HepG2 (cell line): ENCODE results near the gene ELANE. TPM values are rescaled to one million over a fixed set of nuclear protein-coding genes. Genes with fewer than 3 reads are reported as not detected.
A peak's percentile ranks its signal among the peaks of the same experiment; 100 is the strongest.

Experiments used
- CEBPB ChIP-seq: IDR thresholded peaks from 2 replicates; pipeline ENCODE4 v1.6.1; 2011; ENCODE audit warnings: low read depth, low read length, improper control_type of control experiment, borderline replicate concordance
- EEA1 ChIP-seq: sonication (generic); formaldehyde crosslinking; IDR thresholded peaks from 2 replicates; pipeline ENCODE4 v1.5.1; 2020; ENCODE audit warnings: mild to moderate bottlenecking, missing genetic modification reagents, borderline replicate concordance
- GABPB1 ChIP-seq: IDR thresholded peaks from 2 replicates; pipeline ENCODE4 v1.6.1; 2016; ENCODE audit warnings: mild to moderate bottlenecking, missing genetic modification reagents, moderate library complexity, missing compliant biosample characterization
- HES4 ChIP-seq: sonication (generic); formaldehyde crosslinking; IDR thresholded peaks from 2 replicates; pipeline ENCODE4 v1.9.0; 2021; ENCODE audit warnings: mild to moderate bottlenecking, missing genetic modification reagents, borderline replicate concordance
- HMG20A ChIP-seq: IDR thresholded peaks from 2 replicates; pipeline ENCODE4 v1.6.1; 2016; ENCODE audit warnings: borderline replicate concordance
- MEIS2 ChIP-seq: sonication (generic); formaldehyde crosslinking; IDR thresholded peaks from 2 replicates; pipeline ENCODE4 v1.9.0; 2021; ENCODE audit warnings: mild to moderate bottlenecking, missing genetic modification reagents
- REL ChIP-seq: sonication (generic); formaldehyde crosslinking; conservative IDR thresholded peaks from 2 replicates; pipeline ENCODE4 v1.8.0; 2022; ENCODE audit warnings: mild to moderate bottlenecking, missing genetic modification reagents, moderate library complexity
- RXRA ChIP-seq: sonication (generic); formaldehyde crosslinking; IDR thresholded peaks from 2 replicates; pipeline ENCODE4 v1.5.1; 2020; ENCODE audit warnings: missing genetic modification reagents
- RXRB ChIP-seq: IDR thresholded peaks from 2 replicates; pipeline ENCODE4 v1.6.1; 2016; ENCODE audit warnings: borderline replicate concordance, missing genetic modification reagents, missing compliant biosample characterization
- SALL1 ChIP-seq: sonication (generic); formaldehyde crosslinking; IDR thresholded peaks from 2 replicates; pipeline ENCODE4 v1.8.0; 2022; ENCODE audit warnings: mild to moderate bottlenecking, missing genetic modification reagents
- TAF1 ChIP-seq: sonication (generic); formaldehyde crosslinking; IDR thresholded peaks from 2 replicates; pipeline ENCODE4 v1.4.0; 2020; ENCODE audit warnings: missing genetic modification reagents
- ZMYM3 ChIP-seq: sonication (generic); formaldehyde crosslinking; IDR thresholded peaks from 2 replicates; pipeline ENCODE4 v1.5.1; 2020; ENCODE audit warnings: mild to moderate bottlenecking, missing genetic modification reagents
- ZNF558 ChIP-seq: sonication (generic); formaldehyde crosslinking; IDR thresholded peaks from 2 replicates; pipeline ENCODE4 v1.9.0; 2022; ENCODE audit warnings: mild to moderate bottlenecking, missing genetic modification reagents, borderline replicate concordance
- polyA plus RNA-seq, 8 experiments: library from polyadenylated mRNA; depleted of rRNA in 3 of 8; stranded (reverse) in 7 of 8; unstranded in 1 of 8; fragments of >200 nt; fragmentation: Illumina TruSeq in 4 of 8; extraction: Trizol in 4 of 8; gene quantifications; 2 replicates each; pipeline versions ENCODE4 v1.2.1 to v1.2.3, GENCODE V29; 2011 to 2016; ENCODE audit warnings: low read depth in 4 of 8, missing spikeins in 1 of 8, mixed read lengths in 1 of 8; ENCODE audit not compliant: insufficient read depth in 1 of 8
- total RNA-seq, 5 experiments: library from RNA; depleted of rRNA; stranded (reverse); fragments of >200 nt; fragmentation: Illumina TruSeq; extraction: Trizol; gene quantifications; 2 replicates each; pipeline ENCODE4 v1.2.3, GENCODE V29; 2016; ENCODE audit warnings: low read depth in 1 of 5
- TF ChIP-seq, protein P1 (sequence below): sonication (generic); formaldehyde crosslinking; IDR thresholded peaks from 2 replicates; pipeline ENCODE4 v1.9.0; 2022; ENCODE audit warnings: missing genetic modification reagents, mild to moderate bottlenecking, borderline replicate concordance
- TF ChIP-seq, protein P2 (sequence below): sonication (generic); formaldehyde crosslinking; IDR thresholded peaks from 2 replicates; pipeline ENCODE4 v1.4.0; 2020; ENCODE audit warnings: missing genetic modification reagents
- TF ChIP-seq, protein P3 (sequence below): sonication (generic); formaldehyde crosslinking; IDR thresholded peaks from 2 replicates; pipeline ENCODE4 v1.4.0; 2020; ENCODE audit warnings: missing genetic modification reagents, borderline replicate concordance
- TF ChIP-seq, protein P4 (sequence below): sonication (generic); formaldehyde crosslinking; IDR thresholded peaks from 2 replicates; pipeline ENCODE4 v1.5.1; 2020; ENCODE audit warnings: mild to moderate bottlenecking, missing genetic modification reagents, moderate library complexity

Gene ELANE
- total and polyA plus RNA-seq, 2 of the 13 experiments (the other 11 are each of a cell fraction or from before 2014, with no cell fraction given), result not detected

DNA sequence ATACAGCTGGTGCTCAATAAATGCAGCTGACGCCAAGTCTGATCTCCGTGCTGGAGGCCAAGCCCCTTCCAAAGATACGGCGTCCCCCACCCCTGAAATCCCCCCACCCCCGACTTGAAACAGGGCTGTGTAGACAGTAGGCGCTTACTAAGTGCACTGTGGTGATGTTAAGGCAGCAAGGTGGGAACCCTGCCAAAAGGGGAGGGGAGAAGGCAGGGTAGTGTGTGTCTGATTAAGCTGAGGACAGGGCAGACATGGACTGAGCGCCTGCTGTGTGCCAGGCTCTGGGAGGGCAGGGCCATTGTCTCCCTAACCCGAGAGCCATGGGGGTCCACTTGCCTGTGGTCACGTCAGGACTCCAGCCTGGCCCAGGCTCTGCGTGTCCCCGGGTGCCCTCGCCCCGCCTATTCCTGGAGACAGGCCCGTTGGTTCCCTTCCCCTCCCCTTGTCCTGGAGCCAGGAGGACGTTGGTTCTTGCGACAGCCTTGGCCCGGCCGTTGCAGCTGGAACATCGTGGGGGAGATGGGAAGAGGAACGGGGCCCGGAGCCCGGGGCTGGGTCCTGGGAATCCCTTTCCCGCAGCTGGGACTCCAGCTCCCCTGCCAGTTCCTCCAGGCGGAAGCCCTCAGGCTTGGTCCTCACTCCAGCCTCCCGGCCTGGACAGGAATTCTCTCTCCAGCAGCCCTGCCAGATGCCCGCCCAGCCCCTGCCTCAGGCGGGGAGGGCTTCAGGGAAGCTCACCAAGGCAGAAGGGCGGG is 1.7 kb upstream of the ELANE start (continued):
- TF ChIP-seq, protein P1, sequence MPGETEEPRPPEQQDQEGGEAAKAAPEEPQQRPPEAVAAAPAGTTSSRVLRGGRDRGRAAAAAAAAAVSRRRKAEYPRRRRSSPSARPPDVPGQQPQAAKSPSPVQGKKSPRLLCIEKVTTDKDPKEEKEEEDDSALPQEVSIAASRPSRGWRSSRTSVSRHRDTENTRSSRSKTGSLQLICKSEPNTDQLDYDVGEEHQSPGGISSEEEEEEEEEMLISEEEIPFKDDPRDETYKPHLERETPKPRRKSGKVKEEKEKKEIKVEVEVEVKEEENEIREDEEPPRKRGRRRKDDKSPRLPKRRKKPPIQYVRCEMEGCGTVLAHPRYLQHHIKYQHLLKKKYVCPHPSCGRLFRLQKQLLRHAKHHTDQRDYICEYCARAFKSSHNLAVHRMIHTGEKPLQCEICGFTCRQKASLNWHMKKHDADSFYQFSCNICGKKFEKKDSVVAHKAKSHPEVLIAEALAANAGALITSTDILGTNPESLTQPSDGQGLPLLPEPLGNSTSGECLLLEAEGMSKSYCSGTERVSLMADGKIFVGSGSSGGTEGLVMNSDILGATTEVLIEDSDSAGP, result 0 out of 2 replicates have a peak, but pooled peaks have one; percentile 46
- TF ChIP-seq REL (CRISPR knock-in tag) (no peak), RXRA (CRISPR knock-in tag) (peak; percentile 81), HMG20A (CRISPR knock-in tag) (no peak), CEBPB (peak; percentile 39; the same call in 1 of the 2 replicates), RXRB (CRISPR knock-in tag) (0 out of 2 replicates have a peak, but pooled peaks have one; percentile 25), HES4 (CRISPR knock-in tag) (no peak), EEA1 (CRISPR knock-in tag) (no peak), GABPB1 (CRISPR knock-in tag) (peak; percentile 21; the same call in 1 of the 2 replicates), SALL1 (CRISPR knock-in tag) (0 out of 2 replicates have a peak, but pooled peaks have one; percentile 16), ZNF558 (CRISPR knock-in tag) (no peak), TAF1 (CRISPR knock-in tag) (0 out of 2 replicates have a peak, but pooled peaks have one; percentile 20), ZMYM3 (CRISPR knock-in tag) (0 out of 2 replicates have a peak, but pooled peaks have one; percentile 34), MEIS2 (CRISPR knock-in tag) (no peak)
- TF ChIP-seq, protein P2, sequence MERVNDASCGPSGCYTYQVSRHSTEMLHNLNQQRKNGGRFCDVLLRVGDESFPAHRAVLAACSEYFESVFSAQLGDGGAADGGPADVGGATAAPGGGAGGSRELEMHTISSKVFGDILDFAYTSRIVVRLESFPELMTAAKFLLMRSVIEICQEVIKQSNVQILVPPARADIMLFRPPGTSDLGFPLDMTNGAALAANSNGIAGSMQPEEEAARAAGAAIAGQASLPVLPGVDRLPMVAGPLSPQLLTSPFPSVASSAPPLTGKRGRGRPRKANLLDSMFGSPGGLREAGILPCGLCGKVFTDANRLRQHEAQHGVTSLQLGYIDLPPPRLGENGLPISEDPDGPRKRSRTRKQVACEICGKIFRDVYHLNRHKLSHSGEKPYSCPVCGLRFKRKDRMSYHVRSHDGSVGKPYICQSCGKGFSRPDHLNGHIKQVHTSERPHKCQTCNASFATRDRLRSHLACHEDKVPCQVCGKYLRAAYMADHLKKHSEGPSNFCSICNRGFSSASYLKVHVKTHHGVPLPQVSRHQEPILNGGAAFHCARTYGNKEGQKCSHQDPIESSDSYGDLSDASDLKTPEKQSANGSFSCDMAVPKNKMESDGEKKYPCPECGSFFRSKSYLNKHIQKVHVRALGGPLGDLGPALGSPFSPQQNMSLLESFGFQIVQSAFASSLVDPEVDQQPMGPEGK (CRISPR knock-in tag), result 0 out of 2 replicates have a peak, but pooled peaks have one; percentile 18
- TF ChIP-seq, protein P3, sequence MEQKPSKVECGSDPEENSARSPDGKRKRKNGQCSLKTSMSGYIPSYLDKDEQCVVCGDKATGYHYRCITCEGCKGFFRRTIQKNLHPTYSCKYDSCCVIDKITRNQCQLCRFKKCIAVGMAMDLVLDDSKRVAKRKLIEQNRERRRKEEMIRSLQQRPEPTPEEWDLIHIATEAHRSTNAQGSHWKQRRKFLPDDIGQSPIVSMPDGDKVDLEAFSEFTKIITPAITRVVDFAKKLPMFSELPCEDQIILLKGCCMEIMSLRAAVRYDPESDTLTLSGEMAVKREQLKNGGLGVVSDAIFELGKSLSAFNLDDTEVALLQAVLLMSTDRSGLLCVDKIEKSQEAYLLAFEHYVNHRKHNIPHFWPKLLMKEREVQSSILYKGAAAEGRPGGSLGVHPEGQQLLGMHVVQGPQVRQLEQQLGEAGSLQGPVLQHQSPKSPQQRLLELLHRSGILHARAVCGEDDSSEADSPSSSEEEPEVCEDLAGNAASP, result peak; percentile 80; the same call in 1 of the 2 replicates
- TF ChIP-seq, protein P4, sequence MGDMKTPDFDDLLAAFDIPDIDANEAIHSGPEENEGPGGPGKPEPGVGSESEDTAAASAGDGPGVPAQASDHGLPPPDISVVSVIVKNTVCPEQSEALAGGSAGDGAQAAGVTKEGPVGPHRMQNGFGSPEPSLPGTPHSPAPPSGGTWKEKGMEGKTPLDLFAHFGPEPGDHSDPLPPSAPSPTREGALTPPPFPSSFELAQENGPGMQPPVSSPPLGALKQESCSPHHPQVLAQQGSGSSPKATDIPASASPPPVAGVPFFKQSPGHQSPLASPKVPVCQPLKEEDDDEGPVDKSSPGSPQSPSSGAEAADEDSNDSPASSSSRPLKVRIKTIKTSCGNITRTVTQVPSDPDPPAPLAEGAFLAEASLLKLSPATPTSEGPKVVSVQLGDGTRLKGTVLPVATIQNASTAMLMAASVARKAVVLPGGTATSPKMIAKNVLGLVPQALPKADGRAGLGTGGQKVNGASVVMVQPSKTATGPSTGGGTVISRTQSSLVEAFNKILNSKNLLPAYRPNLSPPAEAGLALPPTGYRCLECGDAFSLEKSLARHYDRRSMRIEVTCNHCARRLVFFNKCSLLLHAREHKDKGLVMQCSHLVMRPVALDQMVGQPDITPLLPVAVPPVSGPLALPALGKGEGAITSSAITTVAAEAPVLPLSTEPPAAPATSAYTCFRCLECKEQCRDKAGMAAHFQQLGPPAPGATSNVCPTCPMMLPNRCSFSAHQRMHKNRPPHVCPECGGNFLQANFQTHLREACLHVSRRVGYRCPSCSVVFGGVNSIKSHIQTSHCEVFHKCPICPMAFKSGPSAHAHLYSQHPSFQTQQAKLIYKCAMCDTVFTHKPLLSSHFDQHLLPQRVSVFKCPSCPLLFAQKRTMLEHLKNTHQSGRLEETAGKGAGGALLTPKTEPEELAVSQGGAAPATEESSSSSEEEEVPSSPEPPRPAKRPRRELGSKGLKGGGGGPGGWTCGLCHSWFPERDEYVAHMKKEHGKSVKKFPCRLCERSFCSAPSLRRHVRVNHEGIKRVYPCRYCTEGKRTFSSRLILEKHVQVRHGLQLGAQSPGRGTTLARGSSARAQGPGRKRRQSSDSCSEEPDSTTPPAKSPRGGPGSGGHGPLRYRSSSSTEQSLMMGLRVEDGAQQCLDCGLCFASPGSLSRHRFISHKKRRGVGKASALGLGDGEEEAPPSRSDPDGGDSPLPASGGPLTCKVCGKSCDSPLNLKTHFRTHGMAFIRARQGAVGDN (CRISPR knock-in tag), result peak; percentile 30
